ENCODE results near the gene ZBED6.
"Not testable (repeated sequence)": the region's sequence is repeated elsewhere in the genome, so short reads cannot be mapped to it uniquely, and the experiment has no call there.

The ZBED6 gene, protein sequence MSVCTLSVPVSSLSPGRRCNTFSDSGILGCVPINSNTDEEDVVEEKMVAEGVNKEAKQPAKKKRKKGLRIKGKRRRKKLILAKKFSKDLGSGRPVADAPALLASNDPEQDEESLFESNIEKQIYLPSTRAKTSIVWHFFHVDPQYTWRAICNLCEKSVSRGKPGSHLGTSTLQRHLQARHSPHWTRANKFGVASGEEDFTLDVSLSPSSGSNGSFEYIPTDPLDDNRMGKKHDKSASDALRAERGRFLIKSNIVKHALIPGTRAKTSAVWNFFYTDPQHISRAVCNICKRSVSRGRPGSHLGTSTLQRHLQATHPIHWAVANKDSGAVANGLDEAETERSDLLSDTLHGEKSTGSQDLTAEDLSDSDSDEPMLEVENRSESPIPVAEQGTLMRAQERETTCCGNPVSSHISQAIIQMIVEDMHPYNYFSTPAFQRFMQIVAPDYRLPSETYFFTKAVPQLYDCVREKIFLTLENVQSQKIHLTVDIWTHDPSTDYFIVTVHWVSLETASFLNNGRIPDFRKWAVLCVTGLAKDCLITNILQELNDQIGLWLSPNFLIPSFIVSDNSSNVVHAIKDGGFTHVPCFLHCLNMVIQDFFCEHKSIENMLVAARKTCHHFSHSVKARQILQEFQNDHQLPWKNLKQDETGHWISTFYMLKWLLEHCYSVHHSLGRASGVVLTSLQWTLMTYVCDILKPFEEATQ (N-terminal part only)

DNA sequence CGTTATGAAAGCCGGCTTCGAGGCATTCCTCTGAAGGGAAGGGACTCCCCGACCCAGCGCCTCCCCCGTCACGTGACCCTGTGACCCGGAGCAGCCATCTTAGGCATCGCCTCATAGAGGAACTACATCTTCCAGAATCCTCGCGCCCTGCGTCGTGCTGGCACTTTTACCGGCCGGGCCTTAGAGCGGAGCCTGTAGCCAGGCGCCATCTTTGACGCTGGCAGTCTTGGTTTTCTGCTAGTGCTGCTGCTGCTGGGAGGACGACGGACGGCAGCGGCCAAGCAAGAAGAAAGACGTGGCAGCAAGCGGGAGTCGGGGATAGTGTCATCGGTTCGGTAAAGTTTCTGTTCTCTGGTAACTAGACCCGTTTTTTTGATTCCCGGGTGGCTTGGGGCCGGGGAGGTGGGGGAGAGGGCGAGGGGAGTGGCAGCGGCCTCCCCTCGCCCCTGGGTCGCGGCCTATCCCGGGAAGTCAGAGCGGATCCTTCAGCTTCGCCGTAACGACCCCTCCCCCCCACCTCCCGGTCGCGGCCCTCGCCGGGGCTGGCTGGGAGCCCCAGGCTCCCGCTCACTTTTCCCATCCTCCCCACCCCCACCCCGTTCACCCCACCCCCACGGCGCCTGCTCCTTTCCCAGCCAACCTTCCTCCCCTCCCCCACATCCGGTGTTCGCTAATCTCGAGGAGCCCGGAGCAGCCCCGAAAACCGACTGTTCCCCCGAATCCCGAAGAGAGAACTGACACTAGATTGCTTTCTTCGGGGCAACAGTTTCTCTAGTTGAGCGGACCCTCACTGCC lies at the start of gene ZBED6, which contains the start of gene ZC3H11A:
ZBED6 (plus strand) TSS at position 183 of the 795 bp plus-strand sequence. CDS start 1,900 bp downstream, outside the sequence.
ZC3H11A (plus strand) TSS at position 183 of the 795 bp plus-strand sequence. CDS start 21,448 bp downstream, outside the sequence.
- DNase-seq: peak; percentile 99

DNA sequence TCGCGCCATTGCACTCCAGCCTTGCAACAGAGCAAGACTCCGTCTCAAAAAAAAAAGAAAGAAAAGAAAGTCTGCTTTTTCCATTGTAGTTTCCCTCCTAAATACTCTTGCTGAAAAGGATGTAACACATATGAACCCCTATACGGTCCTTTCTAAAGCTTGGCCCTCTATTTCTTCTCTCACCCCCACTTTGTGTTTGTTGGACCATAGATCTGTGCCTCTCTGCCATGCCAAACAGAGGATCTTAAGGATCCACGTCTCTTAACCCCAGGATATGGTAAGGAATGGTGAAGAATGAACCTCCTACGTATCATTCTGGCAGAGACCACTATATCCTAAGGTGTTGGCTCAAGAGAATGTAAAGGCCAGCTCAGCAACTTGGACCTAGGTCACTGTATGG lies 49.1 kb upstream of the ZBED6 start:
- DNase-seq: no peak

DNA sequence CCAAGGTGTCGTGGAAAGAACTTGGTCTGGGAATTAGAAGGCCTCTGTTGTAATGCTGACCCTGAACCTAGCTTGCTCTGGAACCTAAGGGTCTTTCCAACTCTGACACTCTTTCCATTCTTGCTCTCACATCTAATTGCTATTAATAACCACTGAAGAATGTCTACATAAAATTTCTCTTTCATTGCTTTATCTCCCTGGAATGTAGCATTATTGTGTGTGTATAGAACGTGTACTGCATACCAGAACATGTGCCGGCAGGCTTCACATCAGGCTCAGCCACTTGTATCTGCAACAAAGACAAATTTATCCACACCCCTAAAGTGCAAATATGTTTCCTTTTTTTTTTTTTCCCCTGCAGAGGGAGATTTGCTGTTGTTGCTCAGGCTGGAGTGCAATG lies 44.4 kb upstream of the ZBED6 start:
- DNase-seq: no peak

- not testable (repeated sequence) for DNase-seq
These were observed 43.6 kb upstream of the ZBED6 start for GRCh38 chr1:203751618-203752361.

- DNase-seq: no peak
These were observed 41.0 kb upstream of the ZBED6 start for GRCh38 chr1:203754455-203754864.

DNA sequence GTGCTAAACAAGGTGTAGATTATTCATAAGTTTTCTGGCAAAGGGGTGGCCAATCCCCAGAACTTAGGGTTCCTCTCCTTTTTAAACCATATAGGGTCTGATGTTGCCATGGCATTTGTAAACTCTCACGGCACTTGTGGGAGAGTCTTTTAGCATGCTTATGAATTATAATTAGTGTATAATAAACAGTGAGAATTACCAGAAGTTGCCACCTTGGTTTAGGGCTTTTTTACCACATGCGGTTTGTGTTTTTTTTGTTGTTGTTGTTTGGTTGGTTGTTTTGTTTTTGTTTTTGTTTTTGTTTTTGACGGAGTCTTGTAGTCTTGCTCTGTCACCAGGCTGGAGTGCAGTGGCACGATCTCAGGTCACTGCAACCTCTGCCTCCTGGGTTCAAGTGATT lies 39.4 kb upstream of the ZBED6 start:
- no peak for DNase-seq

DNA sequence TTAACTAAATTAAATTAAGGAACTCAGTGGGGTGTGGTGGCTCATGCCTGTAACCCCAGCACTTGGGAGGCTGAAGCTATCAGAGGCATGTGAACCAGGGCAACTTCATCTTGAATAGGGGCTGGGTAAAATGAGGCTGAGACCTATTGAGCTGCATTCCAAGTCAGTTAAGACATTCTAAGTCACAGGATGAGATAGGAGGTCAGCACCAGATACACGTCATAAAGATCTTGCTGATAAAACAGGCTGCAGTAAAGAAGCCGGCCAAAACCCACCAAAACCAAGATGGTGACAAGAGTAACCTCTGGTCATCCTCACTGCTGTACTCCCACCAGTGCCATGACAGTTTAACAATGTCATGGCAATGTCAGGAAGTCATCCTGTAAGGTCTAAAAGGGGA lies 36.7 kb upstream of the ZBED6 start:
- DNase-seq: not testable (repeated sequence)

DNA sequence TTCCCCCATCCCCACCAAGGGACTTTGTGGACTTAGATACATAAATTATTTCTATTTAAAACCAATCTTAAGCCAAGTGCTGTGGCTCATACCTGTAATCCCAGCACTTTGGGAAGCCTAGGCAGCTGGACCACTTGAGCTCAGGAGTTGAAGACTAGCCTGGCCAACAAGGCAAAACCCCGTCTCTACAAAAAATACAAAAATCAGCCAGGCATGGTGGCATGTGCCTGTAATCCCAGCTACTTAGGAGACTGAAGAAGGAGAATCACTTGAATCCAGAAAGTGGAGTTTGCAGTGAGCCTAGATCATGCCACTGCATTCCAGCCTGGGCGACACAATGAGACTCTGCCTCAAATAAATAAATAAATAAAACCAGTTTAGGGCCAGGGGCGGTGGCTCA lies 34.9 kb upstream of the ZBED6 start:
- DNase-seq: no peak

DNA sequence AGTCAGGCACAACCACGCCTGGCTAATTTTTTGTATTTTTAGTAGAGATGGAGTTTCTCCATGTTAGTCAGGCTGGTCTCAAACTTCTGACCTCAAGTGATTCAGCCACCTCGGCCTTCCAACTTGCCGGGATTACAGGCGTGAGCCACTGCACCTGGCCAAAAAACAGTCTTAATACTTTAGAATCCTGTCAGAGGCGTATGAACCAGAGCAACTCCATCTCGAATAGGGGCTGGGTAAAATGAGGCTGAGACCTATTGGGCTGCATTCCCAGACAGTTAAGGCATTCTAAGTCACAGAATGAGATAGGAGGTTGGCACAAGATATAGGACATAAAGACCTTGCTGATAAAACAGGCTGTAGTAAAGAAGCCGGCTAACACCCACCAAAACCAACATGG lies 33.5 kb upstream of the ZBED6 start:
- not testable (repeated sequence) for DNase-seq

DNA sequence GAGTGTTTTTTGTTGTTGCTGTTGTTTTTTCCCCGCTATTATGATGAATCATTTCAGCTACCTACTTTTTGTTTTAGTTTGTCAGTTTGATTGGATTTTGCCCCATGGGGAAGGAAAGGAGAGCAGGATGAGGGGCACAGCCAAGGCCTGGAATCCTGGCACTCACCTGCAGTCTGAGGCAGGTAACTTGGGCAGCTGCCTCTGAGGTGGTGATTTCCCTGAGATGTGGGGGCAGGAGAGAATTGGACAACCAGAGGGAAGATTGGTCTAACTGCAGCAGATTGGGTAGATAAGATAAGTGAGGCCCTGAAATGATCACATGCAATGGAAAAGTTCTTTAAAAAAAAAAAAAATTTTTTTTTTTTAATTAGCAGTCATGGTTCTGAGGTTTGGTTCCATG lies 31.9 kb upstream of the ZBED6 start:
- no peak for DNase-seq

GRCh38 chr1:203764105-203765028 lies 31.1 kb upstream of the ZBED6 start:
- DNase-seq: no peak

DNA sequence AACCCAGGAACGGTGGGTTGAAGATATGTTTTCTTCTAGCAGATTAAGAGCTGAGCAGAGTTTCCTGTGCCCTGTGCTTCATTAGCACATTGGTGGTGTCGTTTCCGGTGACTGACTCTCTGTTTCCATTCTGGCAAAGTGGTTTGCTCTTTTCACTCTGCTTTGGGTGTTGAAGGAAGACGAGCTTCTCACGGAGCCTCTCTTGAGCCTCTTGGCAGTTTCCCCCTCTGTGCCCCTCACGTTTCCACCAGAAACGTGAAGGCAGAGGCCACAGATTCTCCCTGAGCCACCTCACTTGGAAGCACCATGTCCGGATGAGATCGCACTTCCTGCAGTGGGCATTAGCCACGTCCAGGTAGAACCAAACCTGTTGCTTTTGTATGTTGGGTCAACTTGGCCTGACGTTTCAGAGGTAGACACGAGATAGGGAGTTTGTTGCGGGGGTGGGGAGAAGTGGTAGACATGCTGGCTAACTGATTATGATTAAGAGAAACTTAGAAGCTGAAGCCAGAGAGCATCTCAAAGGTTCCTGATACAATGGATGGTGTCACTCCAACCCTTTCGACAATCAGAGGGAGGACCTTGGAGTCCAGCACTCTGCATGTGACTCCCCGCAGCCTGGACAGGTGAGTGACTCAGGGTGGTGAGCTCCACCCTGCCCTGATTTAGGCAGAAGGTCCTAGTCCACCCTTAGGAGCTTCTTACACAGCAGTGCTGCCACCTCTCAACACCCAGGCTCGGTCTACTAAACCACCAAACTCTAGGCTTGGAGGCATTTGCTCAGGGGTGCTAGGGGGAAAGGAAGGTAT lies 30.2 kb upstream of the ZBED6 start, which contains the start of gene LAX1:
LAX1 (plus strand) TSS at position 155 of the 809 bp plus-strand sequence; CDS start at position 538, 383 bp downstream.
- DNase-seq: no peak

DNA sequence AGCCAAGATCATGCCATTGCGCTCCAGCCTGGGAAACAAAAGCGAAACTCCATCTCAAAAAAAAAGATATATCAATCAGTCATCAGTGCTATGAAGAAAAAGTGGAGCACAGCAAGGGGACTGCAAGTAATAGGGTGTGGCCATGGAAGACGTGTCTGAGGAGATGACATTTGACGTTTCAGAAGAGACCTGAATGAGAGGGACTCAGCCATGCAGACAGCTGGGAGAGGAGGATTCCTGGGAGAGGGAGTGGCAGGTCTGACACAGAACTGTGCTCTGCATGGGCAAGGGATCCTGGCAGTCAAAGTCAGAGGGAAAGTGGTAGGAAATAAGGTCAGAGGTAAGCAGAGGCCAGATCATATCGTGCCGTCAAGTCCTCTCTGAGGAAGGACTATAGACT lies 27.2 kb upstream of the ZBED6 start:
- no peak for DNase-seq

DNA sequence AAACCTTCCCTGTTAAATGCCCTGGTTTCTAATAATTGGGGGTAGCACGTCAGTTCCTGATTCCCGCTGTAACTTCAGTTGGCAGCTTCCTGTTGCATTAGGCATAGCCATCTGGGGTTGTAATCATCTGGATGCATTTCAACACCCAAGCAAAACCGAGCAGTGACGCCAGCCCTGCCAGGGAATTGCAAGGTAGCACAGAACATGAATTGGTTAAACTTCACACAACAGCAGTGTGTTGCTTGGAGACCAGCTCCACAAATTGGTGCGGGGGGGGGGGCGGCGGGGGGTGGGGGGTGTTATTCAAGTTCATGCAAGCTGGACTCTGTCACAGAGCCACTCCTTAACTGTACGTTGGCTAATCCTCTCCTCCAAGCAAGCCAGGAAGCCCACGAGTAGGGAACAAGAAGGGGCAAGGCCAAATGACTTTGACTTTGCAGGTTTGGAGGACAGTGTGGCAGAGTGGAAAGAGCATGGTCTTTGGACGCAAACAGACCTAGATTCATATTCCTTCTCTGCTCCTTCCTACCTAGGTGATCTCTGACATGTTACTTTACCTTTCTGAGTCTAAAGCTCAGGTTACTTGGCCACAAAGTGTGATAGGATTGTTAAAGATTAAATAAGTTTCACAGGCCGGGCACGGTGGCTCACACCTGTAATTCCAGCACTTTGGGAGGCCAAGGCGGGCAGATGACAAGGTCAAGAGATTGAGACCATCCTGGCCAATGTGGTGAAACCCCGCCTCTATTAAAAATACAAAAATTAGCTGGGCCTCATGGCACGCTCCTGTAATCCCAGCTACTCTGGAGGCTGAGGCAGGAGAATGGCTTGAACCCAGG lies 25.7 kb upstream of the ZBED6 start:
- DNase-seq: peak; percentile 48

GRCh38 chr1:203771901-203772301 lies 23.5 kb upstream of the ZBED6 start:
- no peak for DNase-seq

DNA sequence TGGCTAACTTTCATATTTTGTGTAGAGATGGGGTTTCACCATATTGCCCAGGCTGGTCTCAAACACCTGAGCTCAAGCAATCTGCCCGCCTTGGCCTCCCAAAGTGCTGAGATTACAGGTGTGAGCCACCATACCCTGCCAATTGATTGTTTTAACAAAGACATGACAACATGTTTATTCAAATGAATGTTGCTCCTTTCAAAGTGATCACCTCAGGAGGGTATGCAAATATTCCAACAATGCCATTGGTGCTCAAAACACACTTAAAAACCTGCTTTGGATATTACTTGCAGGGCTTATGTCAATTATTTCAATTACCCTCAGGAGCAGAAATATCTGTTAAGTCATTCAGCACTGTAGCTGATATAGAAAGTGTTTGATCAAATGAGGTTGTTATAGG lies 22.6 kb upstream of the ZBED6 start:
- no peak for DNase-seq

DNA sequence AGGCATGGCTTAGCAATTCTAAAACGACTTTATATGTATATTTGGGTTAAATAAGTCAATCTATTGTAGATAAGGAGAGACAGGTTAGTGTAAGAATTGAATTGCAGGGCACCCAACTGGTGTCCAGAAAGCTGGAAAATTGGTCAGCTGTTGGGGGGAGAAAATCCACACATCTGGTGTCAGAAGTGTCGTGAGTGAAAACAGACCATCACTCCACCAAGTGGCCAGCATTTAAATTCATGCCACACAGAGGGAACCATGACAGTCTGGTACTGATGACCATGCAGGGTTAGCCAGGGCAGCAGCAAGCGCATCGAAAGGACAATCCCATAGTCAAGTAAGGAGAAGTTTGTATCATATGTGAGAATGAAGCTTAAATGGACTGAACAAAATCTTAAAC lies 18.8 kb upstream of the ZBED6 start:
- DNase-seq: peak; percentile 21

- DNase-seq: no peak
These were observed 17.8 kb upstream of the ZBED6 start for GRCh38 chr1:203777596-203777995.

- peak; percentile 20 for DNase-seq
These were observed 17.3 kb upstream of the ZBED6 start for GRCh38 chr1:203778146-203778545.

Data from hematopoietic multipotent progenitor cell treated with erythropoietin and hydrocortisone succinate and interleukin-3 and kit ligand, for 8 days (in vitro differentiated cells).